ENCODE measurements around the gene USP21. TPM values are rescaled to one million over a fixed set of nuclear protein-coding genes. Genes with fewer than 3 reads are reported as not detected.

The USP21 gene
- total RNA-seq, 6 experiments from 2014 or later: 6.9 to 11.1 (median 8.8) TPM

GRCh38 chr1:161215076-161215475 is 55.8 kb downstream of the USP21 start, which contains the start of gene FCER1G:
Gene FCER1G, plus strand, starts transcription at chr1:161215295. Its CDS starts 27 bp downstream, at chr1:161215322.
- intact Hi-C loops (cut with DNase I): no loop called here
- H3K36me3 ChIP-seq: peaks cover 0 to 45% (median 23%) of the 10 kb centered on the region in 4 donors
- H3K9me3 ChIP-seq: no peaks in the 10 kb centered on the region
- no peaks in the 10 kb centered on the region for H3K27me3 ChIP-seq
- DNase-seq (peak in 2 of 3 donors; percentile 67 to 76), ATAC-seq (peak; percentile 5 to 57 (median 26))
- peak within 1 kb of the TSS; percentile 30 to 79 (median 63) for H3K27ac ChIP-seq
- TF ChIP-seq CTCF (IDR thresholded peaks at IDR 0.05) (no peak), POLR2A (IDR thresholded peaks at IDR 0.05) (peak; percentile 66)
- peak within 1 kb of the TSS; percentile 14 to 38 (median 21) for H3K4me3 ChIP-seq
- WGBS (ENCODE audit: insufficient coverage, low coverage, low lambda C conversion rate, missing lambda C conversion rate): 54% methylated on average over 6 of the region's 10 CpGs
- peaks cover 0 to 42% (median 5%) of the 10 kb centered on the region in 4 donors for H3K4me1 ChIP-seq

Small RNA genes lying within 50 kb of the gene (small RNA-seq; reads per million reads assigned to genes)
- 0 reads per million in 2 experiments for gene RF01225

Other genes starting within 250 kb of the USP21 start
- gene ITLN2, start 204.7 kb upstream of the USP21 start, total RNA-seq: under 1 TPM in 3 of 6 experiments, not detected in 3; 0.29 to 0.33 (median 0.32) TPM
- gene F11R, start 138.3 kb upstream of the USP21 start, total RNA-seq: 100 to 1,000 TPM in 1 of 6 experiments, 10 to 100 TPM in 5; 48.3 to 119 (median 65.3) TPM
- gene TSTD1, start 120.5 kb upstream of the USP21 start, total RNA-seq: 10 to 100 TPM; 16.3 to 60.8 (median 28.3) TPM
- gene USF1, start 113.5 kb upstream of the USP21 start, total RNA-seq: 10 to 100 TPM; 25.5 to 34.3 (median 28.1) TPM
- gene ARHGAP30, start 89.6 kb upstream of the USP21 start, total RNA-seq: 1 to 10 TPM; 2.8 to 7.4 (median 3.6) TPM
- not detected for gene NECTIN4, start 69.9 kb upstream of the USP21 start, total RNA-seq
- gene KLHDC9, start 61.1 kb upstream of the USP21 start, total RNA-seq: 1 to 10 TPM; 1.4 to 6.8 (median 2.9) TPM
- 10 to 100 TPM; 16.6 to 37.5 (median 25.8) TPM for gene PFDN2, start 41.5 kb upstream of the USP21 start, total RNA-seq
- gene NIT1, start 41.4 kb upstream of the USP21 start, total RNA-seq: 10 to 100 TPM; 36.9 to 67.8 (median 45.8) TPM
- gene DEDD, start 26.8 kb upstream of the USP21 start, total RNA-seq: 10 to 100 TPM; 13.8 to 22.0 (median 16.6) TPM
- 10 to 100 TPM; 24.6 to 37.7 (median 35.3) TPM for gene UFC1, start 5.5 kb upstream of the USP21 start, total RNA-seq
- gene PPOX, start 6.9 kb downstream of the USP21 start, total RNA-seq: 10 to 100 TPM in 1 of 6 experiments, 1 to 10 TPM in 5; 7.6 to 14.3 (median 9.5) TPM
- 10 to 100 TPM; 10.9 to 21.1 (median 13.1) TPM for gene B4GALT3, start 18.0 kb downstream of the USP21 start, total RNA-seq
- gene ADAMTS4, start 39.6 kb downstream of the USP21 start, total RNA-seq: 10 to 100 TPM in 1 of 6 experiments, 1 to 10 TPM in 3, under 1 TPM in 2; 0.29 to 11.0 (median 2.1) TPM
- 100 to 1,000 TPM in 5 of 6 experiments, 10 to 100 TPM in 1; 91.1 to 157 (median 107) TPM for gene NDUFS2, start 42.9 kb downstream of the USP21 start, total RNA-seq
- 10 to 100 TPM; 11.5 to 54.0 (median 19.0) TPM for gene FCER1G, start 55.8 kb downstream of the USP21 start, total RNA-seq
- over 10,000 TPM in 2 of 6 experiments, 1,000 to 10,000 TPM in 4; 3,802 to 16,527 (median 7,524) TPM for gene APOA2, start 64.1 kb downstream of the USP21 start, total RNA-seq
- 10 to 100 TPM in 3 of 6 experiments, 1 to 10 TPM in 3; 4.3 to 18.5 (median 8.1) TPM for gene TOMM40L, start 66.6 kb downstream of the USP21 start, total RNA-seq
- 100 to 1,000 TPM in 3 of 6 experiments, 10 to 100 TPM in 3; 24.1 to 169 (median 85.7) TPM for gene NR1I3, start 78.7 kb downstream of the USP21 start, total RNA-seq
- gene PCP4L1, start 99.2 kb downstream of the USP21 start, total RNA-seq: 1 to 10 TPM; 1.3 to 6.0 (median 2.9) TPM
- 10 to 100 TPM in 1 of 6 experiments, 1 to 10 TPM in 5; 2.1 to 14.3 (median 6.5) TPM for gene MPZ, start 150.5 kb downstream of the USP21 start, total RNA-seq
- 100 to 1,000 TPM; 167 to 282 (median 235) TPM for gene SDHC, start 154.9 kb downstream of the USP21 start, total RNA-seq
- not detected for gene CFAP126, start 208.4 kb downstream of the USP21 start, total RNA-seq